Peyer's patch (tissue), 4 donors: ENCODE data around the gene HTATIP2. TPM values are rescaled to one million over a fixed set of nuclear protein-coding genes. Genes with fewer than 3 reads are reported as not detected.
A peak's percentile ranks its signal among the peaks of the same experiment; 100 is the strongest.

ENCODE experiments used
- DNase-seq, 3 donors: peaks; one replicate each; pipeline ENCODE4 v3.0.0-alpha.2; 2017 to 2019
- H3K27ac ChIP-seq, 4 donors: fragments of 200-600 bp; sonication (generic); one replicate each; pipeline ENCODE4 v1.5.1; 2016 to 2019
- H3K27me3 ChIP-seq, 2 donors: fragments of 200-600 bp; sonication (generic); one replicate each; pipeline ENCODE4 v1.5.1; 2019
- H3K36me3 ChIP-seq, 3 donors: fragments of 200-600 bp; sonication (generic); one replicate each; pipeline ENCODE4 v1.5.1; 2016 to 2019
- H3K4me1 ChIP-seq, 4 donors: fragments of 200-600 bp; sonication (generic); one replicate each; pipeline ENCODE4 v1.5.1; 2016 to 2019
- H3K4me3 ChIP-seq, 4 donors: fragments of 200-600 bp; sonication (generic); 1 replicate in 3 of 4; 2 replicates in 1 of 4; pipeline ENCODE4 v1.5.1; 2016 to 2019; ENCODE audit warnings: mild to moderate bottlenecking in 1 of 4
- H3K9me3 ChIP-seq, 4 donors: fragments of 200-600 bp; sonication (generic); one replicate each; pipeline ENCODE4 v1.5.1; 2016 to 2019; ENCODE audit warnings: mild to moderate bottlenecking in 1 of 4
- CTCF ChIP-seq, 6 experiments: fragments of 450-650 bp in 4 of 6; fragments of 200-600 bp in 2 of 6; sonication (generic) in 1 of 6; IDR thresholded peaks; one replicate each; pipeline ENCODE4 v1.5.1; 2017 to 2019; ENCODE audit warnings: antibody characterized with exemption in 6 of 6, mild to moderate bottlenecking in 3 of 6, moderate library complexity in 1 of 6
- POLR2A ChIP-seq, 2 donors: fragments of 450-650 bp; IDR thresholded peaks; one replicate each; pipeline ENCODE4 v1.5.1; 2017; ENCODE audit warnings: antibody characterized with exemption in 2 of 2, mild to moderate bottlenecking in 2 of 2, moderate library complexity in 2 of 2
- total RNA-seq, 4 donors: library from RNA; depleted of rRNA; stranded (reverse); fragments of >200 nt; gene quantifications; one replicate each; pipeline ENCODE4 v1.1.0, GENCODE V29; 2016

The HTATIP2 gene
- total RNA-seq, 4 donors from 2014 or later, result 89.1 to 280 (median 118) TPM

- peak within 1 kb of the TSS; percentile 64 to 99 (median 88) for H3K4me3 ChIP-seq
- peak in 5 of 6 experiments; percentile 16 to 99 (median 99) for TF ChIP-seq CTCF (IDR thresholded peaks at IDR 0.05)
- peak; percentile 87 to 92 for TF ChIP-seq POLR2A (IDR thresholded peaks at IDR 0.05)
- peak within 1 kb of the TSS; percentile 87 to 93 (median 90) for H3K27ac ChIP-seq
- peak; percentile 92 to 99 (median 98) for DNase-seq
- peaks cover 0 to 8% (median 2%) of the 10 kb centered on the region in 4 donors for H3K4me1 ChIP-seq
- peaks cover 0 to 20% (median 0%) of the 10 kb centered on the region in 3 donors for H3K36me3 ChIP-seq
- H3K27me3 ChIP-seq, result no peaks in the 10 kb centered on the region
- H3K9me3 ChIP-seq, result no peaks in the 10 kb centered on the region
Measured at GRCh38 chr11:20387261-20388095, 24.0 kb downstream of the HTATIP2 start, which contains the start of gene PRMT3. TSS of gene PRMT3 (plus strand) at chr11:20387716. CDS start at chr11:20387747, 31 bp downstream.

GRCh38 chr11:20388096-20389055 lies 24.9 kb downstream of the HTATIP2 start:
- peak overlapping the region; percentile 87 to 93 (median 90) for H3K27ac ChIP-seq

GRCh38 chr11:20397281-20397680 lies 33.8 kb downstream of the HTATIP2 start:
- no peaks in the 10 kb centered on the region for H3K4me1 ChIP-seq
- H3K27me3 ChIP-seq, result no peaks in the 10 kb centered on the region
- no peak for DNase-seq
- TF ChIP-seq CTCF (IDR thresholded peaks at IDR 0.05) (peak in 4 of 6 experiments; percentile 33 to 54 (median 49)), POLR2A (IDR thresholded peaks at IDR 0.05) (no peak)
- no peaks in the 10 kb centered on the region for H3K9me3 ChIP-seq
- no peak overlapping the region for H3K4me3 ChIP-seq
- peaks cover 0 to 45% (median 0%) of the 10 kb centered on the region in 3 donors for H3K36me3 ChIP-seq
- no peak overlapping the region for H3K27ac ChIP-seq

More at GRCh38 chr11:20388096-20389055, 24.9 kb downstream of the HTATIP2 start:
- DNase-seq, result no peak
- Histone ChIP-seq H3K27me3 (no peaks in the 10 kb centered on the region), H3K9me3 (no peaks in the 10 kb centered on the region), H3K4me3 (peak overlapping the region; percentile 64 to 99 (median 88)), H3K36me3 (peaks cover 0 to 12% (median 0%) of the 10 kb centered on the region in 3 donors), H3K4me1 (peaks cover 0 to 8% (median 2%) of the 10 kb centered on the region in 4 donors)
- TF ChIP-seq POLR2A (IDR thresholded peaks at IDR 0.05) (no peak), CTCF (IDR thresholded peaks at IDR 0.05) (no peak)

- Histone ChIP-seq H3K4me1 (no peaks in the 10 kb centered on the region), H3K9me3 (no peaks in the 10 kb centered on the region), H3K27ac (no peak overlapping the region), H3K4me3 (no peak overlapping the region), H3K36me3 (peaks cover 0 to 49% (median 0%) of the 10 kb centered on the region in 3 donors), H3K27me3 (no peaks in the 10 kb centered on the region)
- TF ChIP-seq POLR2A (IDR thresholded peaks at IDR 0.05), result no peak
- TF ChIP-seq CTCF (IDR thresholded peaks at IDR 0.05), result no peak
- DNase-seq, result no peak
Measured at GRCh38 chr11:20399498-20399897, 36.0 kb downstream of the HTATIP2 start.

GRCh38 chr11:20403059-20403458 lies 39.5 kb downstream of the HTATIP2 start:
- no peak overlapping the region for H3K4me3 ChIP-seq

More at GRCh38 chr11:20403059-20403458, 39.5 kb downstream of the HTATIP2 start:
- peaks cover 0 to 44% (median 0%) of the 10 kb centered on the region in 3 donors for H3K36me3 ChIP-seq
- TF ChIP-seq CTCF (IDR thresholded peaks at IDR 0.05) (no peak), POLR2A (IDR thresholded peaks at IDR 0.05) (no peak)
- no peak overlapping the region for H3K27ac ChIP-seq
- DNase-seq, result no peak
- no peaks in the 10 kb centered on the region for H3K27me3 ChIP-seq
- H3K4me1 ChIP-seq, result no peaks in the 10 kb centered on the region
- no peaks in the 10 kb centered on the region for H3K9me3 ChIP-seq
